Fibroblast of villous mesenchyme (primary cell): Measurements from ENCODE around the gene GALK2. TPM values are rescaled to one million over a fixed set of nuclear protein-coding genes. Genes with fewer than 3 reads are reported as not detected.

Experiments used
- DNase-seq: peaks from one replicate; pipeline ENCODE4 v3.0.0-alpha.2; 2010; ENCODE audit warnings: low read depth
- H3K4me3 ChIP-seq: 2 replicates; pipeline ENCODE4 v1.5.1; 2011; ENCODE audit warnings: low read depth, mild to moderate bottlenecking, low read length
- CTCF ChIP-seq: IDR thresholded peaks from 2 replicates; pipeline ENCODE4 v1.5.1; 2012; ENCODE audit warnings: low read depth, mild to moderate bottlenecking, low read length; ENCODE audit not compliant: insufficient read depth
- total RNA-seq: library from RNA; depleted of rRNA; stranded (reverse); fragments of >200 nt; gene quantifications from 2 replicates; pipeline ENCODE4 v1.2.3, GENCODE V29; 2012

Gene GALK2
- total RNA-seq, 1 donor = 58.7 TPM

- no peak for TF ChIP-seq CTCF
- H3K4me3 ChIP-seq = no peak overlapping the region
- no peak for DNase-seq
Observed at GRCh38 chr15:49293941-49294340, 123.9 kb downstream of the GALK2 start.

- TF ChIP-seq CTCF = no peak
Observed at GRCh38 chr15:49296258-49296657, 126.2 kb downstream of the GALK2 start.

GRCh38 chr15:49297584-49297983, 127.5 kb downstream of the GALK2 start:
- no peak overlapping the region for H3K4me3 ChIP-seq
- DNase-seq = no peak
- no peak for TF ChIP-seq CTCF

More at GRCh38 chr15:49296258-49296657, 126.2 kb downstream of the GALK2 start:
- DNase-seq = no peak
- H3K4me3 ChIP-seq = no peak overlapping the region

- DNase-seq = no peak
- no peak overlapping the region for H3K4me3 ChIP-seq
- TF ChIP-seq CTCF = no peak
Observed at GRCh38 chr15:49300856-49301255, 130.8 kb downstream of the GALK2 start.

- no peak for DNase-seq
- no peak overlapping the region for H3K4me3 ChIP-seq
- TF ChIP-seq CTCF = no peak
Observed at GRCh38 chr15:49301562-49301961, 131.5 kb downstream of the GALK2 start.

- no peak for DNase-seq
- TF ChIP-seq CTCF = no peak
- H3K4me3 ChIP-seq = no peak overlapping the region
Observed at GRCh38 chr15:49303003-49303402, 133.0 kb downstream of the GALK2 start.

- H3K4me3 ChIP-seq = no peak overlapping the region
- no peak for DNase-seq
- TF ChIP-seq CTCF = no peak
Observed at GRCh38 chr15:49306551-49306950, 136.5 kb downstream of the GALK2 start.
